AG09319 (cell line): ENCODE measurements around the gene PDE9A.
A peak's percentile ranks its signal among the peaks of the same experiment; 100 is the strongest.

Experiments used
- DNase-seq: peaks from one replicate; pipeline ENCODE4 v3.0.0-alpha.2; 2010; ENCODE audit warnings: low read depth; ENCODE audit errors: extremely low read depth
- CTCF ChIP-seq: IDR thresholded peaks from 2 replicates; pipeline ENCODE4 v1.5.1; 2011; ENCODE audit warnings: low read depth, mild to moderate bottlenecking, inconsistent platforms, low read length, moderate library complexity

PDE9A gene

GRCh38 chr21:42724226-42724920, 71.0 kb downstream of the PDE9A start:
- no peak for TF ChIP-seq CTCF
- DNase-seq = peak; percentile 46

- DNase-seq = no peak
- no peak for TF ChIP-seq CTCF
Measured at GRCh38 chr21:42725416-42725930, 72.1 kb downstream of the PDE9A start.

GRCh38 chr21:42731264-42732032, 78.0 kb downstream of the PDE9A start:
- no peak for DNase-seq

DNA sequence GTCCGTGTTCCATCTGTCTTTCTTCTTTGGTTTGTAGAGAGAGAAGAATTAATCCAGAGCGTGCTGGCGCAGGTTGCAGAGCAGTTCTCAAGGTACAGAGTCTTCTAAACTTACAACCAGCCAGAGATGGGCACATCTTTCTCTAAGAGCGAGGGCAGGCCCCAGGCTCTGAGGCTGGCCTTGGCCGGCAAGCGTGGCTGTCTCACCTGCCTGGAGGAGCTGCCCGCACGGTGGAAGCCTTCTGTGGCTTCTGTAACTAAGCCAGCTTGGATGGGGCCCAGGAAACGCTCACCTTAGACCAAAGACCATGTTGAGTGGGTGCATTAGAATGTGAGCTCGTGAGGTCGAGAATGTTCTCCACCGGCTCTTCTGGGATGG, 78.6 kb downstream of the PDE9A start:
- no peak for TF ChIP-seq CTCF
- no peak for DNase-seq

More at GRCh38 chr21:42731264-42732032, 78.0 kb downstream of the PDE9A start:
- no peak for TF ChIP-seq CTCF

- no peak for TF ChIP-seq CTCF
- no peak for DNase-seq
Measured at GRCh38 chr21:42733037-42733627, 79.7 kb downstream of the PDE9A start.

DNA sequence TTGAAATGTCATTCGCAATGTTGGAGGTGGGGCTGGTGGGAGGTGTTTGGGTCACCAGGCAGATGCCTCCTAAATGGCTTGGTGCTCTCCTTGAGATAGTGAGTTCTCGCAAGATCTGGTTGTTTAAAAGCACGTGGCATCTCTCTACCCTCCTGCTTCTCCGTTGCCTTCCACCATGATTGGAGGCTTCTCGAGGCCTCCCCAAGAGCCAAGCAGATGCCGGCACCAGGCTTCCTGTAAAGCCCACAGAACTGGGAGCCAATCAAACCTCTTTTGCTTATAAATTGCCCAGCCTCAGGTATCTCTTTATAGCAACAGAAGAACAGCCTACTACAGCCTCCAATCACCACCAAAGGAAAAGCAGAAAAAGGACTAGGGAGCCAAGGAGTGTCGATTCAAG, 80.5 kb downstream of the PDE9A start:
- no peak for TF ChIP-seq CTCF

More for the DNA sequence above, 80.5 kb downstream of the PDE9A start:
- no peak for DNase-seq
